PFSK-1 (cell line): ENCODE data around the gene CEP70.

Source experiments
- FOXP2 ChIP-seq: optimal IDR thresholded peaks from 2 replicates; pipeline ENCODE3; 2011; ENCODE audit warnings: borderline replicate concordance, control low read depth, inconsistent platforms; ENCODE audit not compliant: insufficient read depth; ENCODE audit errors: extremely low read length, extremely low read depth
- POLR2AphosphoS5 ChIP-seq: IDR thresholded peaks from 2 replicates; pipeline ENCODE4 v1.6.1; 2012; ENCODE audit warnings: low read depth, mild to moderate bottlenecking, control low read depth, low read length, moderate library complexity
- REST ChIP-seq, 2 experiments: IDR thresholded peaks; 2 replicates each; pipeline versions ENCODE4 v1.6.1 to v1.8.0; 2011 to 2012; ENCODE audit warnings: low read depth in 2 of 2, low read length in 2 of 2, control low read depth in 1 of 2, inconsistent platforms in 1 of 2, mild to moderate bottlenecking in 1 of 2, moderate library complexity in 1 of 2; ENCODE audit not compliant: insufficient read depth in 1 of 2
- SIN3A ChIP-seq: IDR thresholded peaks from 2 replicates; pipeline ENCODE4 v1.6.1; 2012; ENCODE audit warnings: mild to moderate bottlenecking, low read length, moderate library complexity, borderline replicate concordance; ENCODE audit not compliant: insufficient read depth
- TAF1 ChIP-seq: IDR thresholded peaks from 2 replicates; pipeline ENCODE4 v1.6.1; 2012; ENCODE audit warnings: low read length, control low read depth, borderline replicate concordance; ENCODE audit not compliant: insufficient read depth

- TF ChIP-seq REST (IDR thresholded peaks at IDR 0.05; ENCODE audit: insufficient read depth in 1 of 2, low read depth in 2 of 2, low read length in 2 of 2), result no peak
- TF ChIP-seq SIN3A, result no peak
- no peak for TF ChIP-seq TAF1
- no peak for TF ChIP-seq POLR2AphosphoS5
- no peak for TF ChIP-seq FOXP2
Measured at GRCh38 chr3:138458774-138459499, 135.1 kb downstream of the CEP70 start.
